NCI-H1930 (cell line): ENCODE measurements around the gene ANKMY1.

Experiments
- DNase-seq, 2 experiments: peaks; one replicate each; lab custom pipeline; 2025; lab: John Stamatoyannopoulos, UW

Gene ANKMY1

GRCh38 chr2:240459401-240460252, 98.2 kb downstream of the ANKMY1 start:
- DNase-seq, result no peak

GRCh38 chr2:240458900-240459391, 98.8 kb downstream of the ANKMY1 start:
- DNase-seq, result no peak

- DNase-seq, result no peak
Observed at GRCh38 chr2:240458044-240458899, 99.5 kb downstream of the ANKMY1 start.

GRCh38 chr2:240457223-240458043, 100.4 kb downstream of the ANKMY1 start:
- DNase-seq, result no peak

- DNase-seq, result no peak
Observed at GRCh38 chr2:240456447-240457222, 101.2 kb downstream of the ANKMY1 start.

GRCh38 chr2:240455647-240456446, 101.9 kb downstream of the ANKMY1 start:
- no peak for DNase-seq

- no peak for DNase-seq
Observed at GRCh38 chr2:240455272-240455646, 102.5 kb downstream of the ANKMY1 start.

GRCh38 chr2:240454106-240454901, 103.5 kb downstream of the ANKMY1 start:
- no peak for DNase-seq

GRCh38 chr2:240453461-240454105, 104.2 kb downstream of the ANKMY1 start:
- DNase-seq, result no peak

- peak; percentile 51 to 78 for DNase-seq
Observed at GRCh38 chr2:240452462-240453256, 105.1 kb downstream of the ANKMY1 start.

GRCh38 chr2:240451791-240452461, 105.9 kb downstream of the ANKMY1 start:
- DNase-seq, result no peak

GRCh38 chr2:240451108-240451611, 106.6 kb downstream of the ANKMY1 start:
- DNase-seq, result no peak

GRCh38 chr2:240450532-240451107, 107.2 kb downstream of the ANKMY1 start:
- DNase-seq, result no peak

GRCh38 chr2:240449764-240450531, 107.8 kb downstream of the ANKMY1 start:
- no peak for DNase-seq

GRCh38 chr2:240448387-240449274, 109.2 kb downstream of the ANKMY1 start:
- DNase-seq, result no peak
